ENCODE measurements around the gene ZNF385B.
"Not testable (repeated sequence)": the region's sequence is repeated elsewhere in the genome, so short reads cannot be mapped to it uniquely, and the experiment has no call there.

Gene ZNF385B

GRCh38 chr2:179800776-179801175 lies 60.6 kb downstream of the ZNF385B start:
- DNase-seq = no peak

- no peak for DNase-seq
These were observed 65.0 kb downstream of the ZNF385B start for GRCh38 chr2:179796213-179797007.

GRCh38 chr2:179793902-179794301 lies 67.5 kb downstream of the ZNF385B start:
- DNase-seq = no peak

DNA sequence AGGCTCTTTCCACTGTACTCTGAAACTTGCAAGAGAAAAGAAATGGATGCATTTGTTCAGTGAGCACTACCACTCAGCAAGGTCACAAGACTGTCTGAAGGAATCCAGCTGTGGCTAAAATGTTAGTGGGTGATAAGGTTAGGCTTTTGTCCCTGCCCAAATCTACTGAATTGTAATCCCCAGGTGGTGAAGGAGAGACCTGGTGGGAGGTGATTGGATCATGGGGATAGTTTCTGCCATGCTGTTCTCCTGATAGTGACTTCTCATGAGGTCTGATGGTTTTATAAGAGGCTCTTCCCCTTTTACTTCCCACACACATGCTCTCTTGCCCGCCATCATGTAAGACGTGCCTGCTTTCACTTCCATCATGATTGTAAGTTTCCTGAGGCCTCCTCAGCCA lies 68.2 kb downstream of the ZNF385B start:
- DNase-seq = no peak

DNA sequence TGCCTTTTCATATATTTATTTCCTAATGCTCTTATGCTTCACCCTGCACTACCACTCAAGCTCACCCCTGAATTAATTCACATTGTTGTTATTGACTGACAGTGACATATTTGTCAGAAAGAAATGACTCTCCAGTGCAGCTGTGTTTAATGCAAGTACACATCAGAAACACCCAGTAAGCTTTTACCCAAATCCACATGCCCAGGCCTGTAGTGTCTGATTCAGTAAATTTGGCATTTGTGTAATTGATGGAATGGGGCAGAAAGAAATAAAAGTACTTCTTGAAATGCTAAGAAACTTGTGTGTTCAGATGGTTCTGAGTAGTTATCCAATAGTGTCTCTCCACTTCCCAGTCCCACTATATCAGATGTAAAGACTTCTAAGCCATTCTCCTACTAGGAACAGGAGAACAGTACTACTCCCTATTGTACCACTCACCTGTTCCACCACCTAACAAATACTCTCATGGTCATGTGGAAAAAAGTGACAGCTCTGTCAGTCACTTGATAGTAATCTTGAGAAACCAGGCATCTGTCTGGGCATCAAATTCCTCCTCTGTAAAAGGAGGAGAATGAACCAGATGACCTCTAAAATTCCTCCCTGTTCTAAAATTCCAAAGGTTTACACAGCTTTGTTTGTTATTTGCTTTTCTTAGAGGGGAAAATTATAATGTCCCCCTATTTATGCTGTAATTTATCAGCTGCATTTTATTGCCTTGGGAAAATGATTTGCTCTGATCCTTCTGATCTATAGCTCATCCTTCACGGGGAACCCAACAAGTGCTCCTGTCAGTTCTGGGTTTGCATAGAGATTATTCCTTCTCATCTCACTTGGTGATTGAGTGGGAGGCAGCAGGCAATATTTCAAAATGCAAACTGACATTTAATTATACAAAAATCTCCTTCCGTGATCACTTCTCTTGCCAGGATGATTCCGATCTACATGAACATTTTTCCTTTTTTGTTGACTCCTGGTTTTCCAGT lies 70.9 kb downstream of the ZNF385B start:
- DNase-seq = no peak

GRCh38 chr2:179788104-179788503 lies 73.3 kb downstream of the ZNF385B start:
- DNase-seq = no peak

GRCh38 chr2:179787601-179788000 lies 73.8 kb downstream of the ZNF385B start:
- no peak for DNase-seq

- no peak for DNase-seq
These were observed 75.5 kb downstream of the ZNF385B start for GRCh38 chr2:179785902-179786301.

DNA sequence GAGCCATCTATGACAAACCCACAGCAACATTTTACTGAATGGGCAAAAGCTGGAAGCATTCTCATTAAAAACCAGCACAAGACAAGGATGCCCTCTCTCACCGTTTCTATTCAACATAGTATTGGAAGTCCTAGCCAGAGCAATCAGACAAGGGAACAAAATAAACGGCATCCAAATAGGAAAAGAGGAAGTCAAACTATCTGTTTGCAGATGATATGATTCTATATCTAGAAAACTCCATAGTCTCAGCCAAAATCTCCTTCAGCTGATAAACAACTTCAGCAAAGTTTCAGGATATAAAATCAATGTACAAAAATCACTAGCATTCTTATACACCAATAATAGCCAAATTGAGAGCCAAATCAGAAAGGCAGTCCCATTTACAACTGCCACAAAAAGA lies 79.1 kb downstream of the ZNF385B start:
- not testable (repeated sequence) for DNase-seq

DNA sequence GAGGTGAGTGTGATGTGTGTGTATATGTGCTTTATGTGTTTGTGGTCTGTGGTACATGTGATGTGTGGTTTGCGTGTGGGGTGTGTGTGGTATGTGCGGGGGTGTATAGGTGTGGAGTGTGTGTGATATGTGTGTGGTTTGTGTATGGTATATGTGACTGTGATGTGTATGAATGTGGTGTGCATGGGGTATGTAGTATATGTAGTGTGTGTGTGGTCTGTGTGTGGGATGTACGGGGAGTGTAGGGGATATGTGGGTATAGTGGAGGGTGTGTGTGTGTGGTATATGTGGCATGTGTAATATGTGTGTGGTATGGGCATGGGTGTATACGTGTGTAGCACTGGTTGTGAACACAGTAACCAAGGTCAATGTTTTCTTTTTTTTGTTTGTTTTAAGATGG lies 87.4 kb downstream of the ZNF385B start:
- no peak for DNase-seq

DNA sequence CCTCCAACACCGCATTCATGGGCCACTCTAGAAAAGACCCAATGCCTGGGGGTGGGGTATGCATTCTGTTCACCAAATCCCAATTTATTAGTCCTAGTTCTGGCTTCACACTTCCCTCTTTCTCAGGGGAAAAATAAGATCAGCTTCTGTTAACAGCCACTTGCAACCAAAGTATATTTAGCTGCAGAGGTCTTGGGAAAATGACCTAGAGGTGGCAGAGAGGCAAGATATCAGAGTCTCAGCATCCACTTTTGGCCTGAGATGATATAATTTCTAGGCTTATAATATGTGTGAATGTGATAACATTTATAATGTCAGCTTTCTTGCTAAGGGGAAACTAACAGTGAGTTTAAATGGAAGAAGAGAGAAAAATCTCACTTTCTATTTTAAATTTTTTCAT lies 89.1 kb downstream of the ZNF385B start:
- DNase-seq = no peak

- DNase-seq = no peak
These were observed 89.6 kb downstream of the ZNF385B start for GRCh38 chr2:179771791-179772190.

DNA sequence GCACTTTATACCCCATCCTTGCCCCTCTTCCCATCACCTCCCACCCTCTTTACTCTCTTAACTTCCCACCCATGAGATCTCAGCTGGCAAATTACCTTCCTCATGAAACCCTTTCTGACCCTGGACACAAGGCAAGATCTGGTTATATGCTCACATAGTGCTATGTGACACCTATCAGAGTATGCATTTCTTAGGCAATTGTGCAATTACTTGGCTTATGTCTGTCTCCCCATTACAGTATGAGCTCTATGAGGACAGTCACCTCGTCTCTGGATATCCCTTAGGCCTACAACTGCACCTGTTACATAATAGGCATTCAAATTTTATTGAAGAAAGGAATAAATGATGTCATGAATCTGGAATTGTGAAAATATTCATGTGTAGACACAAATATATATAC lies 91.4 kb downstream of the ZNF385B start:
- DNase-seq = no peak

GRCh38 chr2:179769323-179769722 lies 92.1 kb downstream of the ZNF385B start:
- DNase-seq = no peak

DNA sequence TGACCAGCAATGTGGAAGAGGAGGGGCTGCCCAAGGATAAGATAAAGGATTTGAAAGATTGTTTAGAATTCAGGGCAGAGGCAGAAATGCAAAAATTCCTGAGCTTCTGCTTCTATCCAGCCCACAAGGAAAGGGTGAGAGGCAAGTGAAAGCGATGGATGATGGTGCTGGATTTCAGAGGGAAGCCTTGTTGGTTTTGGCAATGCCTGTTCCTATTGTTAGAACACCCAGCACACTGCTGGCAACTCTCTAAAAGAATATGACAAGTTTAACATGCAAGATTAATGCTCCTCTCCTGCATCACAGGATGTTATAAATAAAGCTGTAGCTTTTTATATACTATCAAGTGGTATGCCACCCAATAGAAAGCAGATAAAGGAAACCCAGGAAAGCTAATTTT lies 92.6 kb downstream of the ZNF385B start:
- no peak for DNase-seq

DNA sequence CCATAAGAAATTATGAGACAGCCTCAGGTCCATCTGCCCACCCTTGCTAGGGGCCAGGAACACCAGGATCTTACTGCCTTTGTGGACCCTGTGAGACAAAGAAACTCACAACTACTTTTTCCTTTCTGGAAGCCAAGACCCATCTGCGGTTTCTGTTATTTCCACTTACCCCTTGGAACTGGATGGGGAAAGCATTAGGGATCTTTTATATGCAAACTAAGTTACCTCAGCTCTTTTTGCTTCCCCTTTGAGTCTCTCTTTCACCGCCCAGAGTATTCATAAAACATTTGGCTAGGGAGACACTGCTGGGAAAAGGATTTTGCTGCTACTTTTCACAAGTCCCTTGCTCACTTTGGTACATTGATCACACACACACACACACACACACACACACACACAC lies 95.7 kb downstream of the ZNF385B start:
- DNase-seq = no peak

DNA sequence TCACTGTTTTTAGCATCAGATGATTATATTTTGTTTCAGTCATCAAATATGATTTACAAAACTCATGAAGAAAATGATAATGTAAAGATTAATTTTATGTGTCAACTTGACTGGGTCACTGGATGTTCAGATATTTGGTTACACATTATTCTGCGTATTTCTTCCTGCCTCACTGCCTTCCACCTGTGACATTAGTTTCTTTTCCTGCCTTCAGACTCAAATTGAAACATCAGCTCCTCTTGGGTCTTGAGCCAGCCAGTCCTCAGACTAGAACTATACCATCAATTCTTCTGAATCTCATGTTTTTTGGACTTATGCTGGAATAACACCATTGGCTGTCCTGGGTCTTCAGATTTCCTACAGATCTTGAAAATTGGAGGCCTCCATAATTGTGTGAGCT lies 96.7 kb downstream of the ZNF385B start:
- DNase-seq = no peak

- no peak for DNase-seq
These were observed 102.8 kb downstream of the ZNF385B start for GRCh38 chr2:179758636-179759035.

- DNase-seq = no peak
These were observed 110.1 kb downstream of the ZNF385B start for GRCh38 chr2:179751163-179751809.

DNA sequence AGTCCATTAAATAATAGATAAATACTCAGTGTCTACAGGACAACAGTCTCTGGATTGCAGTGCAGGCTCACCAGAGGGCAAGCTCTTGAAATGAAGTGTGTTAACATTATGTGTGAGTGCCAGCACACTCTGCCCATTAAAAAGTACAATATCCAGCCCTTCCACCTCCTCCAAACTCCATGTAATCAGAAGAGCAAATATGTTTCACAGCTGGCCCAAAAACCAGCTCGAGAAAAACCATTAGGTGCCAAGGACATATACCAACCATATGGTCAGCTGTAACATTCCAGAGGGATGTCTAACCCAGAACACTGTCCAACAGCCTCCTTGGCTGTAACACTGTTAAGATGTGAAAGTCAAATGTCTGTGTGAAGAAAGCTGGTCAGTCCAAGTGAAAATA lies 112.2 kb downstream of the ZNF385B start:
- no peak for DNase-seq

DNA sequence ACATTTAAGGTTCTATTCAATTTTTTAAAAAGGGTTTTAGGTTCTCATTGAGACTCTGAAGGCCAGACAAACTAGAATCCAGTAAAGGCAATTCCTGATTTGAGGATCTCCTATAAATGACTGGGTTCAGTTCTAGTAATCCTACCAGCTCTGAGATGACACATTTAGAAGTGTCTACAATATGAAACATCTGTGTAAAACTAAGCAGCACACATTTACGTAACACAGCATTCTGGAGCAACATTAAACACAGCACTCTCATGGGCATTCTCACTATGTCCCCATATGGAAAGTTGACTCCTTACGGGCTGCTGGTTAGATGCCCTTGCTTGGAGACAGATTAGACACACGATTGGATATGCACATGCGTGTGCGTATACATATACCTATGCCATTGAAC lies 114.4 kb downstream of the ZNF385B start:
- no peak for DNase-seq

DNA sequence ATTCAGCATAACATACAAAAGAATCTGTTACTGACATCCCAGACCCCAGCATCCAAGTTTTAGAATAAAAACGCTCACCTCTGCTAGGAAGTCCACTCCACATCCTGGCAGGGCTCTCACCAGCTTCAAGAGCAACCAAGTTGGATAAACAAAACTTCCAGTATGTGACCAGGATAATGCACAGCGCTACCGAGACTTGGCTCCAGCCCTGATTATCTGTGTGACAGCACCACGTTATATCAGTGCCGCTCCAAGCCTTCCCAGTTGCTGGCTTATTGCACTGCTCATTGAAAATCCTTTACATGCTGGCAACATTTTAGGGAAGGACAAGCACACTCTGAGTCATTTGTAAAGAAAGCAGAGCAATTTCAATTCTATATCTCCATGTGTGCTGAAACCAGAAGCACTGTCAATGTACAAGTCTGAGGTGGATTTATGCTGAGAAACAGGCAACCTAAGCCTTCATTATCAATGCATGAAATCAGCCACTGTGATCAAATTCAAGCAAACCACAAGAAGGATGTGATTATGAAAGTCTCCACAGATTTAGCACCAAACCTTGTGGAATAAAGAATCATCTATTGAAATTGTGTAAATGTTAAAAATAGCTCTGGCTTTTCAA lies 115.7 kb downstream of the ZNF385B start:
- no peak for DNase-seq

DNA sequence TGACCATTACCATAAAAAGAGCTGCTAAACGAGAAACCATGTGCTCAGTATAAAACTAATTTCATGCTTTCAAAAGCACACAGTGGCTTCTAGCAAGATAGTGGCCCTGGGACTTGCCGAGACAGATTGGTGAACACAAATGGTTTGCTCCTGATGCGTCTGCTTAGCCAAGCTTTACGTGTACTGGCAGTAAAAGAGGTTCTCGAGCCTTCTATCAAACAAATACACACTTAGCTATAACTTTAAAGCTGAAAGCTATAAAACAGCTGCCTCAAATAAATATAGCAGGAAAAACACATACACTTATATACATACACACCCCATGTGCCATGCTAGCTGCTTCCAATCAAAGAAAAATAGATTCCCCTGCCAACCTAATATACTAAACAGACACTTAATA lies 117.0 kb downstream of the ZNF385B start:
- no peak for DNase-seq

Measured in CD4-positive, alpha-beta T cell treated with Interleukin-1 beta for 1 hour (primary cell).